ENCODE measurements around the gene PDZD8.

DNA sequence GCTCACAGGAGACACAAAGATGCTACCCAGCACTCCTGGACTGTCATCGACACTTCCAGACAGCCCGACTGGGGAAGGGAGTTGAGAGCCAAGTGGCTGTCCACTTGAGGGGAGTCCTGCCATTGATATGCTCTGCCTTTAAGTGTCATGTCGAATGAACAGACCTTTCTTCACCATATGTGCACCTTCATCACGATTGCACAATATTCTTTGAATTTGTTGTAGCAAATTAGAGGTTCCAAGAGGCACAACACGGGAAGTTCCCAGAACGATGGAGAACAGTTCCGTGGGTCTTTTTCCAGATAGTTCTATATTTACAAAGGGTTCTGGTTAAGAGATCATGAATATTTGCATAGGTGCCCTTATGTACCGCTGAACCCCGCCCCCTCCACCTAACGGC, 118.3 kb downstream of the PDZD8 start:
- TF ChIP-seq, protein P1, sequence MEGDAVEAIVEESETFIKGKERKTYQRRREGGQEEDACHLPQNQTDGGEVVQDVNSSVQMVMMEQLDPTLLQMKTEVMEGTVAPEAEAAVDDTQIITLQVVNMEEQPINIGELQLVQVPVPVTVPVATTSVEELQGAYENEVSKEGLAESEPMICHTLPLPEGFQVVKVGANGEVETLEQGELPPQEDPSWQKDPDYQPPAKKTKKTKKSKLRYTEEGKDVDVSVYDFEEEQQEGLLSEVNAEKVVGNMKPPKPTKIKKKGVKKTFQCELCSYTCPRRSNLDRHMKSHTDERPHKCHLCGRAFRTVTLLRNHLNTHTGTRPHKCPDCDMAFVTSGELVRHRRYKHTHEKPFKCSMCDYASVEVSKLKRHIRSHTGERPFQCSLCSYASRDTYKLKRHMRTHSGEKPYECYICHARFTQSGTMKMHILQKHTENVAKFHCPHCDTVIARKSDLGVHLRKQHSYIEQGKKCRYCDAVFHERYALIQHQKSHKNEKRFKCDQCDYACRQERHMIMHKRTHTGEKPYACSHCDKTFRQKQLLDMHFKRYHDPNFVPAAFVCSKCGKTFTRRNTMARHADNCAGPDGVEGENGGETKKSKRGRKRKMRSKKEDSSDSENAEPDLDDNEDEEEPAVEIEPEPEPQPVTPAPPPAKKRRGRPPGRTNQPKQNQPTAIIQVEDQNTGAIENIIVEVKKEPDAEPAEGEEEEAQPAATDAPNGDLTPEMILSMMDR (IDR thresholded peaks at IDR 0.05; ENCODE audit: poor library complexity, severe bottlenecking) = no peak
- TF ChIP-seq, protein P2, sequence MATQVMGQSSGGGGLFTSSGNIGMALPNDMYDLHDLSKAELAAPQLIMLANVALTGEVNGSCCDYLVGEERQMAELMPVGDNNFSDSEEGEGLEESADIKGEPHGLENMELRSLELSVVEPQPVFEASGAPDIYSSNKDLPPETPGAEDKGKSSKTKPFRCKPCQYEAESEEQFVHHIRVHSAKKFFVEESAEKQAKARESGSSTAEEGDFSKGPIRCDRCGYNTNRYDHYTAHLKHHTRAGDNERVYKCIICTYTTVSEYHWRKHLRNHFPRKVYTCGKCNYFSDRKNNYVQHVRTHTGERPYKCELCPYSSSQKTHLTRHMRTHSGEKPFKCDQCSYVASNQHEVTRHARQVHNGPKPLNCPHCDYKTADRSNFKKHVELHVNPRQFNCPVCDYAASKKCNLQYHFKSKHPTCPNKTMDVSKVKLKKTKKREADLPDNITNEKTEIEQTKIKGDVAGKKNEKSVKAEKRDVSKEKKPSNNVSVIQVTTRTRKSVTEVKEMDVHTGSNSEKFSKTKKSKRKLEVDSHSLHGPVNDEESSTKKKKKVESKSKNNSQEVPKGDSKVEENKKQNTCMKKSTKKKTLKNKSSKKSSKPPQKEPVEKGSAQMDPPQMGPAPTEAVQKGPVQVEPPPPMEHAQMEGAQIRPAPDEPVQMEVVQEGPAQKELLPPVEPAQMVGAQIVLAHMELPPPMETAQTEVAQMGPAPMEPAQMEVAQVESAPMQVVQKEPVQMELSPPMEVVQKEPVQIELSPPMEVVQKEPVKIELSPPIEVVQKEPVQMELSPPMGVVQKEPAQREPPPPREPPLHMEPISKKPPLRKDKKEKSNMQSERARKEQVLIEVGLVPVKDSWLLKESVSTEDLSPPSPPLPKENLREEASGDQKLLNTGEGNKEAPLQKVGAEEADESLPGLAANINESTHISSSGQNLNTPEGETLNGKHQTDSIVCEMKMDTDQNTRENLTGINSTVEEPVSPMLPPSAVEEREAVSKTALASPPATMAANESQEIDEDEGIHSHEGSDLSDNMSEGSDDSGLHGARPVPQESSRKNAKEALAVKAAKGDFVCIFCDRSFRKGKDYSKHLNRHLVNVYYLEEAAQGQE (IDR thresholded peaks at IDR 0.05; ENCODE audit: borderline replicate concordance) = no peak
- no peak for TF ChIP-seq EP300 (conservative IDR thresholded peaks at IDR 0.05; ENCODE audit: poor library complexity, severe bottlenecking)
- TF ChIP-seq EZH2 (IDR thresholded peaks at IDR 0.05; ENCODE audit: borderline replicate concordance, insufficient read depth, low read length, poor library complexity, severe bottlenecking) = no peak
- TF ChIP-seq POLR2AphosphoS5 (IDR thresholded peaks at IDR 0.05) = no peak
- TF ChIP-seq RAD21 (conservative IDR thresholded peaks at IDR 0.05) = no peak
